Thyroid gland (tissue), 4 donors: ENCODE measurements around the gene DPF3.

ENCODE experiments used
- CTCF ChIP-seq, 6 experiments: fragments of 200-600 bp in 3 of 6; fragments of 450-650 bp in 3 of 6; sonication (generic) in 3 of 6; IDR thresholded peaks; one replicate each; pipeline ENCODE4 v1.5.1; 2016 to 2019; ENCODE audit warnings: antibody characterized with exemption in 6 of 6, mild to moderate bottlenecking in 2 of 6, inconsistent platforms in 1 of 6, moderate library complexity in 1 of 6
- POLR2A ChIP-seq, 2 donors: fragments of 450-650 bp; IDR thresholded peaks; one replicate each; pipeline ENCODE4 v1.6.1; 2017; ENCODE audit warnings: antibody characterized with exemption in 2 of 2, mild to moderate bottlenecking in 2 of 2, moderate library complexity in 1 of 2

DNA sequence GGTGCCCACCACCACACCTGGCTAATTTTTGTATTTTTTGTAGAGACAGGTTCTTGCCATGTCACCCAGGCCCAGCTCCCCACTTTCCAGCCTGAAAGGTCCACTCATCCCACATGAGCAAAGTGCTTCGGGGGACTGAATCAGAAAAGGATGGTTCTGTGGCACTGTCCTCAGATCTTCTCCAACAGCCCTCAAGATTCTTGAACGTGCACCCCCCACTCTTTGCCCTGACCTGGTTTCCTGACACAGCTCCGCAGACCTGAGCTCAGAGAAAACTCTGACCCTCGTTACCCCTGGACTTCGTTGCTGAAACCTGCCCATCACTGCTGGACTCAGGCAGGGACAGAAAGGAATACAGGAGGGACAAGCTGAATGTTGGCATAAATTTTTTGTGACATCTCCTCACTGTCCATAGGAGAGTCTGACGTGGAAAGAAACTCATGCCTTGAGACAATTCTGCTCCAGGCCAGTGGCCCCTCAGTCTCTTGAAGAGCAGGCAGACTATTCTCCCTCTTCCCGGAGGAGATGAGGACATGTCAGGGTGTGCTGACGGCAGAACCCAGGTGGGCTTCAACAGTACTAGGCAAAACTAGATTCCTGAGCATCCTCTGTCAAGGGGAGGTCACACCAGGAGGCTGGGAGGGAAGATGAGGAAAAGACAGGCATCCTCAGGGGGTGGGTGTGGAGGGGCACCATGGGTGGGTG lies 149.3 kb downstream of the DPF3 start:
- TF ChIP-seq CTCF (IDR thresholded peaks at IDR 0.05) (no peak), POLR2A (IDR thresholded peaks at IDR 0.05) (no peak)
